K562 (cell line): ENCODE measurements around the gene SLC39A9. TPM values are rescaled to one million over a fixed set of nuclear protein-coding genes. Genes with fewer than 3 reads are reported as not detected.

Source experiments
- ATAC-seq: fragments of 200-7000 bp; cut with Tn5 transposase; 3 replicates; pipeline ENCODE4 v1.9.1; 2020; ENCODE audit warnings: moderate library complexity
- BruUV-seq: library from RNA; stranded (reverse); fragments of 400-500 nt; replicated peaks from 2 replicates; lab custom pipeline; 2021; lab: Mats Ljungman, UMichigan
- CTCF ChIA-PET: fragments of 300-600 bp; formaldehyde crosslinking; extraction: SDS; loops from one replicate; lab custom pipeline; 2021; ENCODE audit warnings: low intra/inter-chr PET ratio; lab: Yijun Ruan, JAX
- POLR2A ChIA-PET: fragments of 300-600, 350-650 bp; sonication (Branson Sonifier 250); formaldehyde crosslinking; extraction: SDS; loops from one replicate; lab custom pipeline; 2021; ENCODE audit warnings: antibody characterized with exemption, inconsistent platforms; lab: Yijun Ruan, JAX
- DNase-seq, 4 experiments: peaks; one replicate each; pipeline versions ENCODE4 v3.0.0 to v3.0.0-alpha.2; 2011 to 2018; ENCODE audit warnings: low spot score in 3 of 4, mixed read lengths in 3 of 4; ENCODE audit errors: extremely low read depth in 1 of 4
- FAIRE-seq: peaks from 2 replicates; lab custom pipeline; 2011; peaks lifted over from hg19 to GRCh38; lab: Jason Lieb, UNC
- H2AFZ ChIP-seq: 2 replicates; pipeline ENCODE4 v1.6.0; 2011; ENCODE audit warnings: low read depth, low read length, control low read depth, inconsistent platforms
- H3K27ac ChIP-seq: fragments of 200-600 bp; 3 replicates; pipeline ENCODE4 v1.8.0; 2011; ENCODE audit warnings: low read depth, mild to moderate bottlenecking, control low read depth, inconsistent platforms, low read length, moderate library complexity, mixed read lengths; ENCODE audit errors: extremely low read depth
- H3K27me3 ChIP-seq, 2 experiments: fragments of 300-600 bp in 1 of 2; 2 replicates in 1 of 2; 3 replicates in 1 of 2; pipeline versions ENCODE4 v1.6.0 to v1.8.0; 2011; ENCODE audit warnings: inconsistent platforms in 2 of 2, low read length in 2 of 2, mild to moderate bottlenecking in 1 of 2, mixed read lengths in 1 of 2, moderate library complexity in 1 of 2; ENCODE audit not compliant: control insufficient read depth in 2 of 2, insufficient read depth in 2 of 2
- H3K36me3 ChIP-seq: fragments of 300-600 bp; 3 replicates; pipeline ENCODE4 v1.8.0; 2011; ENCODE audit warnings: mild to moderate bottlenecking, low read length, inconsistent platforms; ENCODE audit not compliant: control insufficient read depth, insufficient read depth
- H3K4me1 ChIP-seq, 2 experiments: fragments of 200-600 bp in 1 of 2; replicated peaks in 1 of 2; 2 replicates in 1 of 2; 3 replicates in 1 of 2; pipeline versions ENCODE4 v1.5.1 to v1.8.0; 2011; ENCODE audit warnings: inconsistent platforms in 2 of 2, low read length in 2 of 2, mild to moderate bottlenecking in 1 of 2, mixed read lengths in 1 of 2, moderate library complexity in 1 of 2; ENCODE audit not compliant: control insufficient read depth in 2 of 2, insufficient read depth in 2 of 2
- H3K4me2 ChIP-seq: 2 replicates; pipeline ENCODE4 v1.6.1; 2011; ENCODE audit warnings: low read length, control low read depth, inconsistent platforms, mixed read lengths; ENCODE audit not compliant: insufficient read depth
- H3K4me3 ChIP-seq: fragments of 200-600 bp; sonication (generic), shearing (Covaris generic); 2 replicates; pipeline ENCODE4 v1.5.1; 2016; ENCODE audit warnings: control low read depth, inconsistent platforms
- H3K79me2 ChIP-seq: fragments of 200-600 bp; 3 replicates; pipeline ENCODE4 v1.8.0; 2011; ENCODE audit warnings: low read length, inconsistent platforms; ENCODE audit not compliant: control insufficient read depth, insufficient read depth
- H3K9ac ChIP-seq, 2 experiments: 2 replicates each; pipeline versions ENCODE4 v1.6.0 to v1.6.1; 2011; ENCODE audit warnings: low read depth in 2 of 2, low read length in 2 of 2, control low read depth in 1 of 2, inconsistent platforms in 1 of 2, mild to moderate bottlenecking in 1 of 2, mixed read lengths in 1 of 2; ENCODE audit not compliant: insufficient read depth in 1 of 2
- H3K9me1 ChIP-seq: one replicate; pipeline ENCODE4 v1.6.0; 2011; ENCODE audit warnings: inconsistent platforms, mild to moderate bottlenecking, low read length, moderate library complexity; ENCODE audit not compliant: control insufficient read depth, insufficient read depth
- H3K9me3 ChIP-seq: replicated peaks from 2 replicates; pipeline ENCODE4 v1.5.1; 2011; ENCODE audit warnings: low read depth, low read length, inconsistent platforms; ENCODE audit not compliant: control insufficient read depth, insufficient read depth
- H4K20me1 ChIP-seq: replicated peaks from 2 replicates; pipeline ENCODE4 v1.6.1; 2011; ENCODE audit warnings: low read length, inconsistent platforms, mixed read lengths; ENCODE audit not compliant: control insufficient read depth, insufficient read depth
- CUX1 ChIP-seq: fragments of 200-800 bp; sonication (Bioruptor generic); IDR thresholded peaks from 2 replicates; pipeline ENCODE4 v1.6.1; 2016; ENCODE audit warnings: missing genetic modification characterization, missing compliant biosample characterization
- ERF ChIP-seq: fragments of 450-650 bp; formaldehyde crosslinking; IDR thresholded peaks from 2 replicates; pipeline ENCODE4 v1.4.0; 2020; ENCODE audit warnings: mild to moderate bottlenecking, mixed read lengths
- FOXJ2 ChIP-seq: fragments of 200-800 bp; sonication (Bioruptor generic); IDR thresholded peaks from 2 replicates; pipeline ENCODE4 v1.6.1; 2016; ENCODE audit warnings: missing genetic modification characterization, missing compliant biosample characterization
- NCOA4 ChIP-seq: fragments of 450-650 bp; IDR thresholded peaks from 2 replicates; pipeline ENCODE4 v1.6.1; 2018; ENCODE audit warnings: mild to moderate bottlenecking; ENCODE audit not compliant: partially characterized antibody
- NFIC ChIP-seq: fragments of 450-650 bp; IDR thresholded peaks from 2 replicates; pipeline ENCODE4 v1.6.1; 2017; ENCODE audit warnings: mild to moderate bottlenecking, inconsistent platforms
- POU5F1 ChIP-seq: fragments of 150-350 bp; IDR thresholded peaks from 2 replicates; pipeline ENCODE4 v1.6.1; 2014; ENCODE audit warnings: borderline replicate concordance, low read length, low read depth, mild to moderate bottlenecking; ENCODE audit not compliant: partially characterized antibody
- PRMT5 ChIP-seq: sonication (generic); formaldehyde crosslinking; IDR thresholded peaks from 2 replicates; pipeline ENCODE4 v1.5.0; 2020; ENCODE audit warnings: missing genetic modification reagents
- SFPQ ChIP-seq: fragments of 200-400 bp; formaldehyde crosslinking; IDR thresholded peaks from 2 replicates; pipeline ENCODE4 v1.6.1; 2017; ENCODE audit warnings: mild to moderate bottlenecking, low read depth, low read length, moderate library complexity
- SMARCA5 ChIP-seq: fragments of 450-650 bp; IDR thresholded peaks from 2 replicates; pipeline ENCODE4 v1.6.1; 2016
- SMARCE1 ChIP-seq: fragments of 450-650 bp; IDR thresholded peaks from 2 replicates; pipeline ENCODE4 v1.7.1; 2016; ENCODE audit warnings: mild to moderate bottlenecking
- ZC3H8 ChIP-seq: fragments of 450-650 bp; IDR thresholded peaks from 2 replicates; pipeline ENCODE4 v1.6.1; 2017
- ZNF280B ChIP-seq: fragments of 250-450 bp; sonication (Bioruptor Pico); IDR thresholded peaks from 2 replicates; pipeline ENCODE4 v1.5.1; 2021; ENCODE audit warnings: mild to moderate bottlenecking
- ZNF668 ChIP-seq: fragments of 250-450 bp; sonication (Bioruptor Pico); IDR thresholded peaks from 2 replicates; pipeline ENCODE4 v1.8.0; 2022; ENCODE audit warnings: mild to moderate bottlenecking, inconsistent platforms
- WGBS: fragments of 100-300 bp; shearing (Covaris generic); methylation state at CpG from one replicate; pipeline ENCODE4 v1.1.6; 2016; ENCODE audit warnings: low coverage, mixed read lengths; ENCODE audit not compliant: insufficient coverage; ENCODE audit errors: missing lambda C conversion rate; 5-methylcytosine and 5-hydroxymethylcytosine counted together
- in situ Hi-C: fragments of 300-500 bp; cut with MboI; formaldehyde crosslinking; loops from 4 replicates; pipeline ENCODE4 v1.15.0; 2018; ENCODE audit warnings: inconsistent platforms, mixed read lengths
- intact Hi-C: fragments of 100-400 bp; cut with micrococcal nuclease; formaldehyde crosslinking; loops from 2 replicates; pipeline ENCODE4 v1.14.2; 2022
- polyA plus RNA-seq, 8 experiments: library from polyadenylated mRNA; depleted of rRNA in 4 of 8; stranded (reverse) in 5 of 8; unstranded in 3 of 8; fragments of >200 nt; fragmentation: Nextera tagmentation in 2 of 8; fragmentation: Illumina TruSeq in 1 of 8; extraction: Ambion mirVana in 2 of 8; extraction: Trizol in 1 of 8; gene quantifications; 2 replicates each; pipeline versions ENCODE4 v1.2.1 to v1.2.3, GENCODE V29; 2011 to 2014; ENCODE audit warnings: inconsistent platforms in 1 of 8, missing spikeins in 1 of 8
- total RNA-seq, 7 experiments: library from RNA; depleted of rRNA in 6 of 7; stranded (reverse); fragments of >200 nt in 6 of 7; fragmentation: Illumina TruSeq in 2 of 7; extraction: Trizol in 2 of 7; gene quantifications; 2 replicates each; pipeline versions ENCODE4 v1.2.1 to v1.2.3, GENCODE V29; 2011 to 2021; ENCODE audit warnings: low replicate concordance in 1 of 7

The SLC39A9 gene
- total and polyA plus RNA-seq, 9 of the 15 experiments (the other 6 are each of a cell fraction or from before 2014, with no cell fraction given) = 18.4 to 66.0 (median 32.5) TPM

GRCh38 chr14:69401841-69402240, 3.3 kb downstream of the SLC39A9 start (continued):
- no peak for TF ChIP-seq FOXJ2
- TF ChIP-seq SMARCE1 = no peak
- TF ChIP-seq ZNF668 (CRISPR knock-in tag) = no peak
- no peak for TF ChIP-seq NCOA4
- no peak for TF ChIP-seq SMARCA5

GRCh38 chr14:69404478-69404877, 6.0 kb downstream of the SLC39A9 start:
- Histone ChIP-seq H3K9me1 (no peaks in the 10 kb centered on the region), H4K20me1 (no peaks in the 10 kb centered on the region; the same call in 1 of the 2 replicates), H3K27me3 (no peaks in the 10 kb centered on the region), H3K79me2 (peaks cover 77% of the 10 kb centered on the region), H3K9me3 (no peaks in the 10 kb centered on the region), H3K36me3 (peaks cover 8% of the 10 kb centered on the region; the same call in 1 of the 3 replicates), H3K27ac (no peak overlapping the region), H3K9ac (no peak overlapping the region), H3K4me3 (no peak overlapping the region), H2AFZ (no peak overlapping the region), H3K4me2 (no peak overlapping the region), H3K4me1 (peaks cover 0 to 2% of the 10 kb centered on the region in 2 experiments; a peak in 1 of 5 replicates)
- FAIRE-seq (no peak), DNase-seq (no peak), ATAC-seq (no peak)
- ChIA-PET POLR2A (no interaction called here), CTCF (no interaction called here)
- no TSS peak for BruUV-seq
- in situ Hi-C loops (no loop called here), intact Hi-C loops (no loop called here)
- WGBS = 67% methylated on average over 3 of the region's 3 CpGs
- TF ChIP-seq NFIC (no peak), ERF (CRISPR knock-in tag) (no peak), SFPQ (no peak), POU5F1 (no peak), CUX1 (CRISPR knock-in tag) (no peak), ZC3H8 (no peak), ZNF280B (CRISPR knock-in tag) (no peak), PRMT5 (no peak)
